Activated CD8-positive, alpha-beta T cell treated with anti-CD3 and anti-CD28 coated beads, Interleukin-2, amount 10 ng/mL, durations not matched to agents 7 days and 5 days (primary cell): ENCODE results near the gene DHRSX. TPM values are rescaled to one million over a fixed set of nuclear protein-coding genes. Genes with fewer than 3 reads are reported as not detected.
"Not testable (repeated sequence)": the region's sequence is repeated elsewhere in the genome, so short reads cannot be mapped to it uniquely, and the experiment has no call there.

Source experiments
- ATAC-seq: fragments of 150-1000 bp; cut with Tn5 transposase; one replicate; pipeline ENCODE4 v1.10.0; 2021; ENCODE audit warnings: moderate library complexity
- CTCF ChIA-PET: fragments of 350-600 bp; sonication (Branson Sonifier 250); formaldehyde crosslinking; loops from one replicate; lab custom pipeline; 2021; ENCODE audit warnings: antibody characterized with exemption; lab: Charles Lee
- POLR2A ChIA-PET: fragments of 350-600 bp; sonication (Branson Sonifier 250); formaldehyde crosslinking; loops from one replicate; lab custom pipeline; 2021; ENCODE audit warnings: antibody characterized with exemption; lab: Charles Lee
- DNase-seq: peaks from one replicate; pipeline ENCODE4 v3.0.0-alpha.2; 2020
- H3K27ac Mint-ChIP-seq: one replicate; pipeline ENCODE4 v1.8.0; 2021; ENCODE audit warnings: mild to moderate bottlenecking, mixed read lengths
- H3K27me3 Mint-ChIP-seq: one replicate; pipeline ENCODE4 v1.8.0; 2021; ENCODE audit warnings: low read depth, mixed read lengths
- H3K36me3 Mint-ChIP-seq: one replicate; pipeline ENCODE4 v1.8.0; 2021; ENCODE audit warnings: low read depth, mixed read lengths
- H3K4me1 Mint-ChIP-seq: one replicate; pipeline ENCODE4 v1.8.0; 2021; ENCODE audit warnings: low read depth, mixed read lengths
- H3K4me3 Mint-ChIP-seq: one replicate; pipeline ENCODE4 v1.8.0; 2021; ENCODE audit warnings: mild to moderate bottlenecking, mixed read lengths
- H3K9me3 Mint-ChIP-seq: one replicate; pipeline ENCODE4 v1.8.0; 2022; ENCODE audit warnings: mixed read lengths; ENCODE audit not compliant: insufficient read depth
- total RNA-seq, 2 experiments: library from RNA; stranded (reverse); gene quantifications; one replicate each; pipeline ENCODE4 v1.2.3, GENCODE V29; 2021

DHRSX gene
- total RNA-seq, 2 experiments from 2014 or later, result 16.2 to 18.9 TPM

GRCh38 chrX:2514131-2514530, 13.4 kb upstream of the DHRSX start:
- Mint-ChIP-seq H3K27me3 (no peaks in the 10 kb centered on the region), H3K4me3 (no peak overlapping the region), H3K4me1 (peaks cover 2% of the 10 kb centered on the region), H3K9me3 (no peaks in the 10 kb centered on the region), H3K36me3 (no peaks in the 10 kb centered on the region), H3K27ac (no peak overlapping the region)
- DNase-seq (no peak), ATAC-seq (no peak)
- ChIA-PET CTCF (no interaction called here), POLR2A (no interaction called here)

DNA sequence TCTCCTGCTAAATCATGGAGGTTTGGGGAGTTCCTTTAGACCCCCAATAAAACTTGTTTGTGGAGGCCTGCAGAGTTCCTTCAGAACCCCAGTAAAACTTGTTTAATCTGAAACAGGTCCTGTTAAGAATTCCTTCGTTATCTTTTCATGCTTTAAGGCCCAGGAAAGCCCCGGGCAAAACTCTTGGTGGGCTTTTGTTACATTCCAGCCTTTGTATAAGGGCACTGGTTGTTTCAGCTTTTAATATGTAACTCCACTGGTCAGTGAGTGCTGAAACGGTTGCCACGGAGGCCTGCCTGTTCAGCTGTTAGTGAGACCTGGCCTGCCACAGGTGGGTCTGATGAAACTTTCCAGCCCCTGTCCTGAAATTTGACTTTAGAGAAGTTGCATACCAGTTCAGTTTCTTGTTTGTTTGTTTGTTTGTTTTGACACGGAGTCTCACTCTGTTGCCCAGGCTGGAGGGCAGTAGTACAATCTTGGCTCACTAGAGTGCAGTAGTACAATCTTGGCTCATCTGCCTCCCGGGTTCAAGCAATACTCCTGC, 12.4 kb upstream of the DHRSX start:
- Mint-ChIP-seq H3K4me1 (peaks cover 2% of the 10 kb centered on the region), H3K9me3 (no peaks in the 10 kb centered on the region), H3K36me3 (no peaks in the 10 kb centered on the region), H3K4me3 (no peak overlapping the region), H3K27ac (no peak overlapping the region), H3K27me3 (no peaks in the 10 kb centered on the region)
- POLR2A ChIA-PET, result no interaction called here
- ATAC-seq, result no peak
- no peak for DNase-seq
- CTCF ChIA-PET, result no interaction called here

- ATAC-seq (no peak), DNase-seq (no peak)
- CTCF ChIA-PET, result no interaction called here
- Mint-ChIP-seq H3K4me3 (no peak overlapping the region), H3K27ac (no peak overlapping the region), H3K36me3 (no peaks in the 10 kb centered on the region), H3K27me3 (no peaks in the 10 kb centered on the region), H3K9me3 (no peaks in the 10 kb centered on the region), H3K4me1 (no peaks in the 10 kb centered on the region)
- POLR2A ChIA-PET, result no interaction called here
Measured at GRCh38 chrX:2512501-2512900, 11.7 kb upstream of the DHRSX start.

DNA sequence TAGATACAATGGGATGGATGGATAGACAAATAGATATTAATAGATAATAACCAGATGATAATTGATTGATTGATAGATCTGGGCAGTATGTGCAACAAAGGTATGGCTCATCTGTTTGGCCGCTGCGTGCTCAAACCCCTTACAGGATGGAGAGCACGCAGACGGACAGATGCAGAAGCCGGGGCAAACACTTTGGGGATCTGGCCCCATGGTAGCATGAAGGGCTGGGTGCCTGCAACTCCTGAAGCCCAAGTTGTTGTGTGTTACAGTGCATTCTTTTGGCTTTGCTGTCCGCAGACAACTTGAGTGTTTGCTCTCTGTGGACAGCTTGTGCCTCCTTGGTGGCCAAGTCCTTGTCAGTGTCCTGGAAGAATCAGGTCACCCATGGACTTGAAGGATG, 10.6 kb upstream of the DHRSX start:
- Mint-ChIP-seq H3K4me3 (no peak overlapping the region), H3K4me1 (no peaks in the 10 kb centered on the region), H3K9me3 (no peaks in the 10 kb centered on the region), H3K27ac (no peak overlapping the region), H3K36me3 (no peaks in the 10 kb centered on the region), H3K27me3 (no peaks in the 10 kb centered on the region)
- ChIA-PET POLR2A (no interaction called here), CTCF (no interaction called here)
- no peak for ATAC-seq
- no peak for DNase-seq

- ATAC-seq (no peak), DNase-seq (no peak)
- Mint-ChIP-seq H3K9me3 (no peaks in the 10 kb centered on the region), H3K27me3 (no peaks in the 10 kb centered on the region), H3K4me1 (no peaks in the 10 kb centered on the region), H3K36me3 (no peaks in the 10 kb centered on the region), H3K4me3 (no peak overlapping the region), H3K27ac (no peak overlapping the region)
- CTCF ChIA-PET, result no interaction called here
- POLR2A ChIA-PET, result no interaction called here
Measured at GRCh38 chrX:2508648-2509335, 8.0 kb upstream of the DHRSX start.

DNA sequence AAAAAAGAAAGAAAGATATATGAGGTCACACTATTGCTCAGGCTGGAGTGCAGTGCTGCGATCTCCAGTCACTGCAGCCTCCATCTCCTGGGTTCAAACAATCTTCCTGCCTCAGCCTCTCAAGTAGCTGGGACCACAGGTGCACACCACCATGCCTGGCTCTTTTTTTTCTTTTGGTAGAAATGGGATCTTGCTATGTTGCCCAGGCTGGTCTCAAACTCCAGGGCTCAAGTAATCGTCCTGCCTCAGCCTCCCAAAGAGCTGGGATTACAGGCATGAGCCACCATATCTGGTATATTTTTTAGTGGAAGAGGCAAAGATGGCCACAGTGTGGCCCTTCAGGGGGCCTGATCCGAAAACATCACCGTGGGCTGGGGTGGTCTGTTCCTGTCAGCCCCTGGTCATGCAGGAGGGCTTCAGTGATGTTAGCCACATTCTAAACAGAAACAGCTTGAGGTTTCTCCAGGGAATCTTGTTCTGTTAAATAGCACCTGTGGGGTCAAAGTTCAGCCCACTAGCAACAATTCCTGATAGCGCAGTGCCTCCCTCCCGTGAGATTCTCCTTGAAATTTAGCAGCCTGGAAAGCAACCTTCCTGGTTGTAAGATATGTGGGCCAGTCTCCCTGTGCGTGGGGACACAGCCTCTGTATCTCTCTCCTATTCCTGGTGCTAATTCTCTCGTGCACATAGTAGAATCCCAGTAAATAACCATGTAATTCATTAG, 7.3 kb upstream of the DHRSX start:
- H3K4me1 Mint-ChIP-seq, result no peaks in the 10 kb centered on the region
- POLR2A ChIA-PET, result no interaction called here
- no peaks in the 10 kb centered on the region for H3K36me3 Mint-ChIP-seq
- DNase-seq (no peak), ATAC-seq (no peak)
- CTCF ChIA-PET, result no interaction called here
- no peak overlapping the region for H3K4me3 Mint-ChIP-seq
- no peaks in the 10 kb centered on the region for H3K27me3 Mint-ChIP-seq
- H3K27ac Mint-ChIP-seq, result no peak overlapping the region
- H3K9me3 Mint-ChIP-seq, result no peaks in the 10 kb centered on the region

GRCh38 chrX:2507196-2507595, 6.4 kb upstream of the DHRSX start:
- H3K4me1 Mint-ChIP-seq, result no peaks in the 10 kb centered on the region
- ChIA-PET CTCF (no interaction called here), POLR2A (no interaction called here)
- no peaks in the 10 kb centered on the region for H3K9me3 Mint-ChIP-seq
- ATAC-seq (no peak), DNase-seq (no peak)
- H3K27ac Mint-ChIP-seq, result no peak overlapping the region
- no peaks in the 10 kb centered on the region for H3K27me3 Mint-ChIP-seq
- H3K4me3 Mint-ChIP-seq, result no peak overlapping the region
- no peaks in the 10 kb centered on the region for H3K36me3 Mint-ChIP-seq

DNA sequence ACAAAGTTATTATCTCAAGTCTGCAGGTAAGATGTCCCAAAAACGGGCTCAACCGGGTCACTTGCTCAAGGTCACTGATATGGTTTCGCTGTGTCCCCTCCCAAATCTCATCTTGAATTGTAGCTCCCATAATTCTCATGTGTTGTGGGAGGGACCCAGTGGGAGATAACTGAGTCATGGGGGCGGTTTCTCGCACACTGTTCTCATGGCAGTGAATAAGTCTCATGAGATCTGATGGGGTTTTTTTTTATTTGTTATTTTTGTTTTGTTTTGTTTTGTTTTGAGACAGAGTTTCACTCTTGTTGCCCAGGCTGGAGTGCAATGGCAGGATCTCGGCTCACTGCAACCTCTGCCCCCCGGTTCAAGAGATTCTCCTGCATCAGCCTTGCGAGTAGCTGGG, 4.6 kb upstream of the DHRSX start:
- H3K4me3 Mint-ChIP-seq, DNase-seq, H3K27ac Mint-ChIP-seq: not testable (repeated sequence)

DNA sequence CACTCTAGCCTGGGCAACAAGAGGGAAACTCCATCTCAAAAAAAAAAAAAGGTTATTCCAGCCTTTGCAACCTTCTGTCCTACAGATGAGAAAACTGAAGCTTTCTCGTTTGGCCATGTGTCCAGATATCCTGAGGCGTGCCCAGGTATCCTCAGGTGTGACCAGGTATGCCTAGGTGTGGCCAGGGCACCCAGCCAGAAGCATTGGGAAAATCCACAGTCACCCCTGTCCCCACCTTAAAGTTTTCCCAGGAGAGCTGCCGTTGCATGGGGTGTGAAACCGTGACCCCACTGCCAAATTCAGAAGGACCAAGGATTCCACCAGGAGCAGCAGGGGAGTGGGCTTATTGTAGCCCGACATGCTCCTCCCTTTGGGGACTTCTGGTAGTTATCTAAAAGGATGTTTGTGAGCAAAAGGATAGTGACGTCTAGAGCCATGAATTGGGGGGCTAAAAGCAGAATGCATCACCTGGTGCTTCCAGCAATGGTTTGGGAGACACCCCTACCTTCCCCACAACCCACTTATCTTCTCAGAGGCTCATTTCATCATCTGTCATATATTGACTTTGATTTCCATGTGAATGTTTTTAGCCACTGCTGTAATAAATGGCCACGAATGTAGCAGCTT, 4.0 kb upstream of the DHRSX start:
- ATAC-seq, result no peak
- ChIA-PET CTCF (no interaction called here), POLR2A (no interaction called here)
- Mint-ChIP-seq H3K4me3 (no peak overlapping the region), H3K4me1 (no peaks in the 10 kb centered on the region), H3K9me3 (no peaks in the 10 kb centered on the region), H3K36me3 (no peaks in the 10 kb centered on the region), H3K27ac (no peak overlapping the region), H3K27me3 (no peaks in the 10 kb centered on the region)
- DNase-seq, result no peak

More for the DNA sequence above, 4.6 kb upstream of the DHRSX start:
- H3K4me1 Mint-ChIP-seq, H3K27me3 Mint-ChIP-seq, H3K36me3 Mint-ChIP-seq, POLR2A ChIA-PET, CTCF ChIA-PET, H3K9me3 Mint-ChIP-seq, ATAC-seq: not testable (repeated sequence)

DNA sequence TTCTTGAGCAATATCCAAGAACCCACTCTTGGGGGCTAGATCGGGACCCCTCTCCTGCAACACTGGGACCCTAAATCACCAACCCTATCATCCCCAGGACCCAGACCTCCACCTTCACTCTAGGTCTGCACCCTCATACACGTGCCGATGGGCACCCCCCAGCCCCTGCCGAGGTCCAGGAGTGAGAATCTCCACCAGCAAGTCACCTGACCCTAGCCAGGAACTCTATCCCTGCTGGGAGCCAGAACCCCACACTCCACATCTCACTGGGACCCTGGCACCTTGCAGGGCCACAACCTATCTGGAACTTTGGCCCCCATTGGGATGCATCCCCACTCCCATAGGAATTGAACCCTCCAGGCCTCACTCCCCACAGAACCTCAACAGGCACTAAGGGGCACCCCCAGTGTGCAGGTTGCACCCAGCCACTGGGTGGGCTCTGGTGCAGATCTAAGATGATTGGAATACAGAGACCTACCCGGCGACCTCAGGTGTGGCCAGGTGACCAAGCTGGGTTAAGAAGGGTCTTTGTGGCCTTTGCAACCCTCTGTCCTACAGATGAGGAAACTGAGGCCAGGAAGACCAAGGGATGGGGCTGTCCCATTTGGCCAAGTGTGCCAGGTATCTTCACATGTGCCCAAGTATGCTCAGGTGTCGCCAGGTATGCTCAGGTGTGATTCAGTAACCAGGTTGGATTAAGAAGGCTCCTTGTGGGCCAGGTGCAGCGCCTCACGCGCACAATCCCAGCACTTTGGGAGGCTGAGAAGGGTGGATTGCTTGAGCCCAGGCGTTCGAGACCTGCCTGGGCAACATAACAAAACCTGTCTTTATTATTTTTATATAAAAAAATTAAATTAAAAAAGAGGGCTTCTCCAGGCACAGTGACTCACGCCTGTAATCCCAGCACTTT, 3.1 kb upstream of the DHRSX start:
- Mint-ChIP-seq H3K9me3 (no peaks in the 10 kb centered on the region), H3K4me1 (peaks cover 8% of the 10 kb centered on the region), H3K27me3 (no peaks in the 10 kb centered on the region), H3K4me3 (no peak overlapping the region), H3K36me3 (no peaks in the 10 kb centered on the region), H3K27ac (no peak overlapping the region)
- DNase-seq (no peak), ATAC-seq (no peak)
- CTCF ChIA-PET, result no interaction called here
- POLR2A ChIA-PET, result no interaction called here

DNA sequence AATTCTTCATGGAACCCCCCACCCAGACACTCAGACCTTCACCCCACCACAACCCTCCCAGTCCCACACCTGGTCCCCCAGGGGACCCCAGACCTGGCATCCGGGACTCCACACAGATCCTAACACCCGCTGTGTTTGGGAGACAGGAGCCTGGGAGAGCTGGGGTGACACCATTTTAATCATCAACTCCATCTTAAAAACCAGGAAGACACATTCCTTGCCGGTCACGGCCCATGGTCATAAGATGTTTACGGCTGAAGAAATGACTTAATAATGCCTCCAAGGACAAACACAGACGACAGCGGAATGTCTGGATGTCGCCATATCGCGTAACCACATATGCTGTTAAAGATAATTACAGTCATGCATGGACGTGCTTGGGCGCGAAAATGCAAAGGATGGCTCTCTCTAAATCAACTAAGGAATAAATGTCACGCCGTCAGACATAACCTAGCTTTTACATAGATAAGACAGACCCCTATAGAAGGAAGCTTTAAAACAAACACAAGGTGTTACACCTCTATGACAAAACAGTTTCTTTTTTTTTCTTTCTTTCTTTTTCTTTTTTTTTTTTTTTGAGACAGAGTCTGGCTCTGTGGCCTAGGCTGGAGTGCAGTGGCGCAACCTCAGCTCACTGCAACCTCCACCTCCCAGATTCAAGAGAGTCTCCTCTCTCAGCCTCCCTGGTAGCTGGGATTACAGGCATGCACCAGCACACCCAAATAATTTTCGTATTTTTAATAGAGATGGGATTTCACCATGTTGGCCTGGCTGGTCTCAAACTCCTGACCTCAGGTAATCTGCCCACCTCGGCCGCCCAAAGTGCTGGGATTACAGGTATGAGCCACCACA, 2.1 kb upstream of the DHRSX start:
- H3K27me3 Mint-ChIP-seq, result no peaks in the 10 kb centered on the region
- DNase-seq (no peak), ATAC-seq (no peak)
- H3K4me1 Mint-ChIP-seq, result peaks cover 18% of the 10 kb centered on the region
- no peak overlapping the region for H3K4me3 Mint-ChIP-seq
- H3K27ac Mint-ChIP-seq, result no peak overlapping the region
- H3K36me3 Mint-ChIP-seq, result peaks cover 6% of the 10 kb centered on the region
- CTCF ChIA-PET, result no interaction called here
- POLR2A ChIA-PET, result no interaction called here
- no peaks in the 10 kb centered on the region for H3K9me3 Mint-ChIP-seq
